Activated gamma-delta T cell (primary cell): ENCODE measurements around the gene CEP128.

Experiments used
- DNase-seq: peaks from one replicate; lab custom pipeline; 2025; lab: John Stamatoyannopoulos, UW

CEP128 gene

GRCh38 chr14:80609055-80609454 is 332.5 kb downstream of the CEP128 start:
- DNase-seq, result no peak

- no peak for DNase-seq
Observed at GRCh38 chr14:80608563-80608962, 333.0 kb downstream of the CEP128 start.

- no peak for DNase-seq
Observed at GRCh38 chr14:80607430-80608190, 333.9 kb downstream of the CEP128 start.

GRCh38 chr14:80606347-80606772 is 335.2 kb downstream of the CEP128 start:
- no peak for DNase-seq

GRCh38 chr14:80605536-80605935 is 336.0 kb downstream of the CEP128 start:
- no peak for DNase-seq

- DNase-seq, result no peak
Observed at GRCh38 chr14:80602946-80603345, 338.6 kb downstream of the CEP128 start.

GRCh38 chr14:80587096-80587724 is 354.3 kb downstream of the CEP128 start:
- DNase-seq, result no peak

- DNase-seq, result no peak
Observed at GRCh38 chr14:80586131-80586530, 355.4 kb downstream of the CEP128 start.

- DNase-seq, result no peak
Observed at GRCh38 chr14:80585506-80585835, 356.1 kb downstream of the CEP128 start.

- DNase-seq, result no peak
Observed at GRCh38 chr14:80584744-80585505, 356.6 kb downstream of the CEP128 start.

- no peak for DNase-seq
Observed at GRCh38 chr14:80577599-80577998, 363.9 kb downstream of the CEP128 start.

- no peak for DNase-seq
Observed at GRCh38 chr14:80576401-80576800, 365.1 kb downstream of the CEP128 start.

- no peak for DNase-seq
Observed at GRCh38 chr14:80575763-80576162, 365.8 kb downstream of the CEP128 start.

GRCh38 chr14:80572666-80573065 is 368.9 kb downstream of the CEP128 start:
- no peak for DNase-seq

- DNase-seq, result no peak
Observed at GRCh38 chr14:80570930-80571298, 370.6 kb downstream of the CEP128 start.

GRCh38 chr14:80567905-80568536 is 373.5 kb downstream of the CEP128 start:
- DNase-seq, result no peak

- DNase-seq, result no peak
Observed at GRCh38 chr14:80565001-80565400, 376.5 kb downstream of the CEP128 start.

- DNase-seq, result no peak
Observed at GRCh38 chr14:80564051-80564450, 377.5 kb downstream of the CEP128 start.

- no peak for DNase-seq
Observed at GRCh38 chr14:80560800-80561657, 380.5 kb downstream of the CEP128 start.

- no peak for DNase-seq
Observed at GRCh38 chr14:80554139-80554538, 387.4 kb downstream of the CEP128 start.

GRCh38 chr14:80549141-80549540 is 392.4 kb downstream of the CEP128 start:
- DNase-seq, result no peak
